ENCODE data around the gene SEC14L5.
"Not testable (repeated sequence)": the region's sequence is repeated elsewhere in the genome, so short reads cannot be mapped to it uniquely, and the experiment has no call there.

Gene SEC14L5

GRCh38 chr16:5042574-5043171 lies 84.5 kb downstream of the SEC14L5 start:
- Histone ChIP-seq H3K4me1 (ENCODE audit: control insufficient read depth, insufficient read depth, low read length) (no peaks in the 10 kb centered on the region), H3K27me3 (ENCODE audit: control insufficient read depth, insufficient read depth, low read length) (no peaks in the 10 kb centered on the region), H3K36me3 (ENCODE audit: control insufficient read depth, insufficient read depth, low read length) (no peaks in the 10 kb centered on the region), H3K9me3 (ENCODE audit: control insufficient read depth, low read length) (no peaks in the 10 kb centered on the region), H3K4me3 (ENCODE audit: low read length) (no peak overlapping the region), H3K9ac (ENCODE audit: low read length) (no peak overlapping the region)

GRCh38 chr16:5044011-5044540 lies 85.9 kb downstream of the SEC14L5 start:
- Histone ChIP-seq H3K36me3 (ENCODE audit: control insufficient read depth, insufficient read depth, low read length) (no peaks in the 10 kb centered on the region), H3K27me3 (ENCODE audit: control insufficient read depth, insufficient read depth, low read length) (no peaks in the 10 kb centered on the region), H3K9me3 (ENCODE audit: control insufficient read depth, low read length) (no peaks in the 10 kb centered on the region), H3K4me3 (ENCODE audit: low read length) (no peak overlapping the region), H3K4me1 (ENCODE audit: control insufficient read depth, insufficient read depth, low read length) (no peaks in the 10 kb centered on the region), H3K9ac (ENCODE audit: low read length) (no peak overlapping the region)

- not testable (repeated sequence) for H3K9me3 ChIP-seq (ENCODE audit: control insufficient read depth, low read length); H3K4me3 ChIP-seq (ENCODE audit: low read length); H3K4me1 ChIP-seq (ENCODE audit: control insufficient read depth, insufficient read depth, low read length); H3K27me3 ChIP-seq (ENCODE audit: control insufficient read depth, insufficient read depth, low read length); H3K36me3 ChIP-seq (ENCODE audit: control insufficient read depth, insufficient read depth, low read length); H3K9ac ChIP-seq (ENCODE audit: low read length)
Observed at GRCh38 chr16:5044581-5044980, 86.5 kb downstream of the SEC14L5 start.

- no peaks in the 10 kb centered on the region for H3K27me3 ChIP-seq (ENCODE audit: control insufficient read depth, insufficient read depth, low read length)
- no peaks in the 10 kb centered on the region for H3K4me1 ChIP-seq (ENCODE audit: control insufficient read depth, insufficient read depth, low read length)
- no peak overlapping the region for H3K4me3 ChIP-seq (ENCODE audit: low read length)
- H3K9me3 ChIP-seq (ENCODE audit: control insufficient read depth, low read length): no peaks in the 10 kb centered on the region
- H3K36me3 ChIP-seq (ENCODE audit: control insufficient read depth, insufficient read depth, low read length): no peaks in the 10 kb centered on the region
- H3K9ac ChIP-seq (ENCODE audit: low read length): no peak overlapping the region
Observed at GRCh38 chr16:5045499-5046115, 87.5 kb downstream of the SEC14L5 start.

GRCh38 chr16:5046914-5047313 lies 88.8 kb downstream of the SEC14L5 start:
- no peaks in the 10 kb centered on the region for H3K27me3 ChIP-seq (ENCODE audit: control insufficient read depth, insufficient read depth, low read length)
- no peaks in the 10 kb centered on the region for H3K36me3 ChIP-seq (ENCODE audit: control insufficient read depth, insufficient read depth, low read length)
- no peak overlapping the region for H3K4me3 ChIP-seq (ENCODE audit: low read length)
- H3K4me1 ChIP-seq (ENCODE audit: control insufficient read depth, insufficient read depth, low read length): no peaks in the 10 kb centered on the region
- H3K9me3 ChIP-seq (ENCODE audit: control insufficient read depth, low read length): no peaks in the 10 kb centered on the region
- no peak overlapping the region for H3K9ac ChIP-seq (ENCODE audit: low read length)

GRCh38 chr16:5054876-5055865 lies 97.0 kb downstream of the SEC14L5 start:
- no peaks in the 10 kb centered on the region for H3K27me3 ChIP-seq (ENCODE audit: control insufficient read depth, insufficient read depth, low read length)
- no peak overlapping the region for H3K9ac ChIP-seq (ENCODE audit: low read length)
- no peaks in the 10 kb centered on the region for H3K4me1 ChIP-seq (ENCODE audit: control insufficient read depth, insufficient read depth, low read length)
- no peaks in the 10 kb centered on the region for H3K9me3 ChIP-seq (ENCODE audit: control insufficient read depth, low read length)
- no peaks in the 10 kb centered on the region for H3K36me3 ChIP-seq (ENCODE audit: control insufficient read depth, insufficient read depth, low read length)
- H3K4me3 ChIP-seq (ENCODE audit: low read length): no peak overlapping the region

- no peaks in the 10 kb centered on the region for H3K9me3 ChIP-seq (ENCODE audit: control insufficient read depth, low read length)
- no peak overlapping the region for H3K9ac ChIP-seq (ENCODE audit: low read length)
- no peaks in the 10 kb centered on the region for H3K27me3 ChIP-seq (ENCODE audit: control insufficient read depth, insufficient read depth, low read length)
- no peaks in the 10 kb centered on the region for H3K4me1 ChIP-seq (ENCODE audit: control insufficient read depth, insufficient read depth, low read length)
- no peak overlapping the region for H3K4me3 ChIP-seq (ENCODE audit: low read length)
- no peaks in the 10 kb centered on the region for H3K36me3 ChIP-seq (ENCODE audit: control insufficient read depth, insufficient read depth, low read length)
Observed at GRCh38 chr16:5056352-5056751, 98.2 kb downstream of the SEC14L5 start.

- Histone ChIP-seq H3K27me3 (ENCODE audit: control insufficient read depth, insufficient read depth, low read length) (no peaks in the 10 kb centered on the region), H3K36me3 (ENCODE audit: control insufficient read depth, insufficient read depth, low read length) (no peaks in the 10 kb centered on the region), H3K4me1 (ENCODE audit: control insufficient read depth, insufficient read depth, low read length) (no peaks in the 10 kb centered on the region), H3K9me3 (ENCODE audit: control insufficient read depth, low read length) (no peaks in the 10 kb centered on the region), H3K9ac (ENCODE audit: low read length) (no peak overlapping the region), H3K4me3 (ENCODE audit: low read length) (no peak overlapping the region)
Observed at GRCh38 chr16:5058476-5058875, 100.3 kb downstream of the SEC14L5 start.

- Histone ChIP-seq H3K27me3 (ENCODE audit: control insufficient read depth, insufficient read depth, low read length) (no peaks in the 10 kb centered on the region), H3K4me3 (ENCODE audit: low read length) (no peak overlapping the region), H3K36me3 (ENCODE audit: control insufficient read depth, insufficient read depth, low read length) (no peaks in the 10 kb centered on the region), H3K9ac (ENCODE audit: low read length) (no peak overlapping the region), H3K9me3 (ENCODE audit: control insufficient read depth, low read length) (no peaks in the 10 kb centered on the region), H3K4me1 (ENCODE audit: control insufficient read depth, insufficient read depth, low read length) (peaks cover under 1% of the 10 kb centered on the region)
Observed at GRCh38 chr16:5059386-5060072, 101.4 kb downstream of the SEC14L5 start.

- Histone ChIP-seq H3K36me3 (ENCODE audit: control insufficient read depth, insufficient read depth, low read length) (no peaks in the 10 kb centered on the region), H3K9me3 (ENCODE audit: control insufficient read depth, low read length) (no peaks in the 10 kb centered on the region), H3K27me3 (ENCODE audit: control insufficient read depth, insufficient read depth, low read length) (no peaks in the 10 kb centered on the region)
Observed at GRCh38 chr16:5060073-5060641, 102.0 kb downstream of the SEC14L5 start.

GRCh38 chr16:5062051-5062450 lies 103.9 kb downstream of the SEC14L5 start:
- H3K9ac ChIP-seq (ENCODE audit: low read length): no peak overlapping the region
- H3K36me3 ChIP-seq (ENCODE audit: control insufficient read depth, insufficient read depth, low read length): no peaks in the 10 kb centered on the region
- H3K27me3 ChIP-seq (ENCODE audit: control insufficient read depth, insufficient read depth, low read length): no peaks in the 10 kb centered on the region
- H3K4me1 ChIP-seq (ENCODE audit: control insufficient read depth, insufficient read depth, low read length): peaks cover 19% of the 10 kb centered on the region
- H3K4me3 ChIP-seq (ENCODE audit: low read length): no peak overlapping the region
- no peaks in the 10 kb centered on the region for H3K9me3 ChIP-seq (ENCODE audit: control insufficient read depth, low read length)

More at GRCh38 chr16:5060073-5060641, 102.0 kb downstream of the SEC14L5 start:
- Histone ChIP-seq H3K4me3 (ENCODE audit: low read length) (no peak overlapping the region), H3K9ac (ENCODE audit: low read length) (no peak overlapping the region), H3K4me1 (ENCODE audit: control insufficient read depth, insufficient read depth, low read length) (peaks cover 7% of the 10 kb centered on the region)
